Measurements from ENCODE around the gene PRTFDC1. TPM values are rescaled to one million over a fixed set of nuclear protein-coding genes. Genes with fewer than 3 reads are reported as not detected.
"Not testable (repeated sequence)": the region's sequence is repeated elsewhere in the genome, so short reads cannot be mapped to it uniquely, and the experiment has no call there.

Gene PRTFDC1
- total RNA-seq, 2 donors from 2014 or later: 7.2 to 14.4 TPM

- intact Hi-C loops (cut with DNase I): no loop called here
- DNase-seq (ENCODE audit: low spot score): no peak
These were observed 111.6 kb downstream of the PRTFDC1 start for GRCh38 chr10:24840784-24841183.

- DNase-seq (ENCODE audit: low spot score); intact Hi-C loops (cut with DNase I): not testable (repeated sequence)
These were observed 114.6 kb downstream of the PRTFDC1 start for GRCh38 chr10:24837781-24838180.

DNA sequence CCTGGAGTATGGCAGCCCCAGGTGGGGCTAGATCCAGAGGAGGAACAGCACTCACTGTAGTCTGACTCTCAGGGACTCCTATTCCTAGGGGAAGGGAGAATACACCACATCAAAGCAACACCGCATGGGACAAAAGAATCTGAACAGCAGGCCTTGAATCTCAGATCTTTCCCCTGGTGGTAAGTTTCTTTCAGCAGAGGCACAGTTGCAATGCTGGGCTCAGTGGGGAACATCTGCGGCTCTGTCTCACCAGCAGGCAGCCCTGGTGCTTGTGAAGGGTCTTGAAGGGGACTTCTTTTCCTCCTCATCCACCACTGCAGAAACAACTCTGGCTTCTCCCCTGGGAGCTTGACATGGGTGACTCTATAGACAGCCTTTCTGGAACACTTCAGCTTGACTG lies 117.5 kb downstream of the PRTFDC1 start:
- no peak for DNase-seq (ENCODE audit: low spot score)
- intact Hi-C loops (cut with DNase I): no loop called here

- no peak for DNase-seq (ENCODE audit: low spot score)
- intact Hi-C loops (cut with DNase I): no loop called here
These were observed 126.4 kb downstream of the PRTFDC1 start for GRCh38 chr10:24826009-24826408.

GRCh38 chr10:24825551-24825950 lies 126.9 kb downstream of the PRTFDC1 start:
- no peak for DNase-seq (ENCODE audit: low spot score)
- intact Hi-C loops (cut with DNase I): no loop called here

GRCh38 chr10:24824536-24824935 lies 127.9 kb downstream of the PRTFDC1 start:
- no peak for DNase-seq (ENCODE audit: low spot score)
- intact Hi-C loops (cut with DNase I): no loop called here

- intact Hi-C loops (cut with DNase I): no loop called here
- DNase-seq (ENCODE audit: low spot score): no peak
These were observed 128.3 kb downstream of the PRTFDC1 start for GRCh38 chr10:24824124-24824523.

GRCh38 chr10:24822590-24822989 lies 129.8 kb downstream of the PRTFDC1 start:
- intact Hi-C loops (cut with DNase I): no loop called here
- DNase-seq (ENCODE audit: low spot score): no peak

- no peak for DNase-seq (ENCODE audit: low spot score)
- intact Hi-C loops (cut with DNase I): no loop called here
These were observed 130.4 kb downstream of the PRTFDC1 start for GRCh38 chr10:24821986-24822385.

GRCh38 chr10:24816868-24817396 lies 135.5 kb downstream of the PRTFDC1 start:
- no peak for DNase-seq (ENCODE audit: low spot score)
- intact Hi-C loops (cut with DNase I): no loop called here

DNA sequence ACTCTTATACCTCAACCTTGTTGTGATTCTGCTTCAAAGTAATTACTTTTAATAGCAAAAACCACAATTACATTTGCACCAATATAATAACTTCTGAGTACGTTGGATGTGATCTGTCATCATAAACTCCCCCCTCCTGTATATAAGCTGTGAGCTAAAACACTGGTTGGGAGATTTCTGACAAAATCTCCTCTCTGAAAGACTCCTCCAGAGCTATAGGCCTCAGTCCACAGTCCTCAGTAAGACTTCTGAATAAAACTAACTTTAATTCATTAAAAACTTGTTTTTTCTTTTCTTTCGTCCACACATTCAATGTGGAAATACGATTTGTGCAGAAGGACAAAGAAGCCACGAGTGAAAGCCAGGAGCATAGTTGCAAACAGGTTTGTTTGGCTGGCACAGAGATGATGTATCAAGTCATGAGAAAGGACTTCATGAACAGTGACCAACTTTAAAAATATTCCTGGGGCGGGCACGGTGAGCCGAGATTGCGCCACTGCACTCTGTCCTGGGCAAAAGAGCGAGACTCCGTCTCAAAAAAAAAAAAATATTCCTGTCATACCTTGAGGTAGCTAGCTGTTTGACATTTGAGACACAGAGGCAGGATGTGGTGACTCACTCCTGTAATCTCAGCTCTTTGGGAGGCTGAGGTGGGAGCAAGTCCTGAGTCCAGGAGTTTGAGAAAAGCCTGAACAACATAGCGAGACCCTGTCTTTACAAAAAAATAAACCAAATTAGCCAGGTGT lies 137.7 kb downstream of the PRTFDC1 start:
- no peak for DNase-seq (ENCODE audit: low spot score)
- intact Hi-C loops (cut with DNase I): loop anchor here in 1 of 2 donors (2.0 kb wide), 1 partner anchor 68 kb away; no protein-coding TSS in a partner anchor

GRCh38 chr10:24813856-24814255 lies 138.6 kb downstream of the PRTFDC1 start:
- intact Hi-C loops (cut with DNase I): loop anchor here in 1 of 2 donors (2.0 kb wide), 1 partner anchor 69 kb away; no protein-coding TSS in a partner anchor
- no peak for DNase-seq (ENCODE audit: low spot score)

GRCh38 chr10:24806262-24806661 lies 146.1 kb downstream of the PRTFDC1 start:
- intact Hi-C loops (cut with DNase I): no loop called here

GRCh38 chr10:24804956-24805355 lies 147.4 kb downstream of the PRTFDC1 start:
- no peak for DNase-seq (ENCODE audit: low spot score)
- intact Hi-C loops (cut with DNase I): no loop called here

More at GRCh38 chr10:24806262-24806661, 146.1 kb downstream of the PRTFDC1 start:
- no peak for DNase-seq (ENCODE audit: low spot score)

DNA sequence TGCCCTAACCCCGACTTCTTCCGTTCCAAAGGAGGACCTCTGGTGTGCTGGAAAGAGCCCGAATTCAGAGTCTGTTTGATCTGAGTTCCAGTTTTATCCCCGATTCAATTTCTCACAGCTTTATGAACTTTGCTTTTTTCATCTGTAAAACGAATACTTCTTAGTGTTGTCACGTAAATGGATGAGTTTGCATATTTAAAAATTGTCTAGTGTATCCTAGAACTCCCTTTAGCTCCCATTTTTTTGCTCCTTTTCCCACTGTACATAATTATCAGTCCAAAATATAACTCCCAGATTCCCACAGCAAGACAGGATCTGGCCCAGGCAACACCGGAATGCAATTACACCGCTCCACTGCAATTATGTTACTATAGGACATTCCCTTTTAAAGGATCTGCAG lies 148.0 kb downstream of the PRTFDC1 start:
- no peak for DNase-seq (ENCODE audit: low spot score)
- intact Hi-C loops (cut with DNase I): no loop called here

GRCh38 chr10:24802378-24802777 lies 150.0 kb downstream of the PRTFDC1 start:
- intact Hi-C loops (cut with DNase I): no loop called here

GRCh38 chr10:24800861-24801260 lies 151.5 kb downstream of the PRTFDC1 start:
- DNase-seq (ENCODE audit: low spot score): no peak
- intact Hi-C loops (cut with DNase I): no loop called here

More at GRCh38 chr10:24802378-24802777, 150.0 kb downstream of the PRTFDC1 start:
- no peak for DNase-seq (ENCODE audit: low spot score)
